ENCODE data around the gene TADA2A.

TADA2A gene

DNA sequence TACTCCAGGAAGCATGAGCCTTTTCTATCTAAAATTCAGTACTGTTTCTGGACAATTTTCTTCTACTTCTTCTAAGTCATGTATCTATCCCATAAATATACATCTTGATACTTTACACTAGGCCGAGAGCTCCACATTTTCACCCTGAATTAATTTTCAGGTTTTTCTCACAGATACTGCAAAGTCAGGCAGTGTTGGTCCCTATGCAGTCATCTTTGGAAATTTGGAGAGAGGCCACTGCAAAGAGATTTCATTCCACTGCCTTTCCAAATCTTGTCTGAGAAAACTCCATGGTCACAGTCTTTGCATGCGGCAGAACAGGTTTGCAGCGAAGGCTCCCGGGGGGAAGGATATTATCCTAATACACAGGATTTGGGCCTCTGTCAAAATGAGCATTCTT lies 111.2 kb downstream of the TADA2A start:
- in situ Hi-C loops (cut with HindIII; ENCODE audit: low sequenced_read_pairs): no loop called here
- TF ChIP-seq CTCF (IDR thresholded peaks at IDR 0.05; ENCODE audit: low read depth, low read length): no peak
- no peak for DNase-seq (ENCODE audit: low read depth, low spot score)
- no peak overlapping the region for H3K4me3 ChIP-seq (ENCODE audit: low read depth, low read length)

DNA sequence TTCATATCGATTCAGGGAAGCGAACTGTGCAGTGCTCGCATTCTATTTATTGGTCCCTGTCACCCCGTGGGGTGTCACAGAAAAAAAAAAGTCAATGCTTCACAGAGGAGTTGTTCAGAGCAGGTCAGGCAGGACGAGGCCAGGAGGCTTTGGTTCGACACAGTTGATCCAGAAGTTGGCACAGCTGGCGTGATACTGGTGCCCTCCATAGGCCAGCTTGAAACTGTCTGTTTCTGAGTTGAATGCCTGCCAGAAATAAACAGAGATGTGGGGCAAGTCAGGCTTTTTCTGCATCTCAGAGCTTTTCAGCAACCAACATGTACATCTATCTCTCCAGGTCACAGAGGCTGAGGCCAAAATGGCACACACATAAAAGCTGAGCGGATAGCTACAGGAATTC lies 112.1 kb downstream of the TADA2A start:
- in situ Hi-C loops (cut with HindIII; ENCODE audit: low sequenced_read_pairs): no loop called here
- no peak for TF ChIP-seq CTCF (IDR thresholded peaks at IDR 0.05; ENCODE audit: low read depth, low read length)
- no peak overlapping the region for H3K4me3 ChIP-seq (ENCODE audit: low read depth, low read length)
- no peak for DNase-seq (ENCODE audit: low read depth, low spot score)

- in situ Hi-C loops (cut with HindIII; ENCODE audit: low sequenced_read_pairs): no loop called here
- DNase-seq (ENCODE audit: low read depth, low spot score): peak; percentile 49
- no peak for TF ChIP-seq CTCF (IDR thresholded peaks at IDR 0.05; ENCODE audit: low read depth, low read length)
- no peak overlapping the region for H3K4me3 ChIP-seq (ENCODE audit: low read depth, low read length)
Observed at GRCh38 chr17:37519251-37519985, 112.7 kb downstream of the TADA2A start.

- no peak overlapping the region for H3K4me3 ChIP-seq (ENCODE audit: low read depth, low read length)
- no peak for TF ChIP-seq CTCF (IDR thresholded peaks at IDR 0.05; ENCODE audit: low read depth, low read length)
- no peak for DNase-seq (ENCODE audit: low read depth, low spot score)
- in situ Hi-C loops (cut with HindIII; ENCODE audit: low sequenced_read_pairs): no loop called here
Observed at GRCh38 chr17:37520174-37520573, 113.5 kb downstream of the TADA2A start.

- no peak for DNase-seq (ENCODE audit: low read depth, low spot score)
- in situ Hi-C loops (cut with HindIII; ENCODE audit: low sequenced_read_pairs): no loop called here
- H3K4me3 ChIP-seq (ENCODE audit: low read depth, low read length): no peak overlapping the region
- no peak for TF ChIP-seq CTCF (IDR thresholded peaks at IDR 0.05; ENCODE audit: low read depth, low read length)
Observed at GRCh38 chr17:37521821-37522220, 115.1 kb downstream of the TADA2A start.

DNA sequence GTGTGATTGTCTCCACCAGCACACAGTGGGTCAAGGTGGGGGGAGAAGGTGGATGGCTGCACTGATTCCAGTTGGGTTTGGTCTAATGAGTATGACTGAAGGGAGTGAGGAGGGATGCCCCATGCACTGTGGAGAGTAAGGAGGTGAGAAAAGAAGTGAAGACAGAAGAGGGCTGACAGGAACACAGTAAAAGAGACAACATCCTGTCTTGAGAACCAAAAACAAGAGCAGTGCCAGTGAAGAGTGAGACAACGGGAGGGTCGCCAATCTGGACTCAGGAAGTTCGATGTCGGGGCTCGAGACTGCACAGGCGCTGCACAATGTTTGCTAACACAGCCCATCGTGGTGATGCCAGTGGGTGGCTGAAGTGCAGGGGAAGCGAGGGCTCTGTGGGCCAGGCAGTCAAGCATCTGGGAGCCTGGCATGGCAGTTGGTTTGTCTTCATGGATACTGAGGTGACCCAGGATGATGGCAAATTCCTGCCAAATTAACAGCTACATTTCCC lies 117.1 kb downstream of the TADA2A start:
- no peak for DNase-seq (ENCODE audit: low read depth, low spot score)
- H3K4me3 ChIP-seq (ENCODE audit: low read depth, low read length): no peak overlapping the region
- in situ Hi-C loops (cut with HindIII; ENCODE audit: low sequenced_read_pairs): no loop called here
- TF ChIP-seq CTCF (IDR thresholded peaks at IDR 0.05; ENCODE audit: low read depth, low read length): no peak

All from astrocyte of the spinal cord (primary cell).